ENCODE data around the gene FOXI3. TPM values are rescaled to one million over a fixed set of nuclear protein-coding genes. Genes with fewer than 3 reads are reported as not detected.

Gene FOXI3
- total RNA-seq: not detected in 2 replicates

GRCh38 chr2:88452565-88452905, at the start of gene FOXI3:
FOXI3 (minus strand) TSS chr2:88452693; CDS start chr2:88452535, 158 bp downstream.

Small RNAs within 50 kb of the gene (small RNA-seq; reads per million reads assigned to genes)
- not detected for gene RNU6-1007P

Other genes with a start within 250 kb of the FOXI3 start
- 16.9 and 18.2 TPM in 2 replicates for gene EIF2AK3, start 174.8 kb upstream of the FOXI3 start, total RNA-seq
- gene RPIA, start 239.0 kb upstream of the FOXI3 start, total RNA-seq: 8.5 and 12.1 TPM in 2 replicates

All from subcutaneous preadipocyte (primary cell).